ENCODE data around the gene PELI2.
A peak's percentile ranks its signal among the peaks of the same experiment; 100 is the strongest.

PELI2 gene

DNA sequence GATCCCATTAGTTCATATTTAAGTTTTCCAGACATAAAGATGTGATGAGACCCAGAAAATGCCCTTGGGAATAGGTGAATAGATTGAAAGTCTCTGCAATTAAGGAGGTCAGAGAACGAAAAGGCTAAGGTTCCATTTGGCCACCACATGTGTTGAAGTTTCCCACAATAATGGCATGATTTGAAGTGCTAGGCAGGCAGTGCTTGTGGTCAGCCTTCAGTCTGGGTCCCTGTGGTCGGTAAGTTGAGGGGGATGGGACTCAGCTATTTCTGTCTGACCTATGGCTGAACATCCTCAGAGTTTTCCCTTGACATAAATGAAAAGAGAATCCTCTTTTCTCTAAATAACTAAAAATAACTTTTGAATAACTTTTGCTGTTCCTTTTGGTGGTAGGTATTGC, 92.4 kb downstream of the PELI2 start:
- no peak for DNase-seq

GRCh38 chr14:56211084-56211483, 92.9 kb downstream of the PELI2 start:
- DNase-seq: peak in 1 of 3 experiments; percentile 14

DNA sequence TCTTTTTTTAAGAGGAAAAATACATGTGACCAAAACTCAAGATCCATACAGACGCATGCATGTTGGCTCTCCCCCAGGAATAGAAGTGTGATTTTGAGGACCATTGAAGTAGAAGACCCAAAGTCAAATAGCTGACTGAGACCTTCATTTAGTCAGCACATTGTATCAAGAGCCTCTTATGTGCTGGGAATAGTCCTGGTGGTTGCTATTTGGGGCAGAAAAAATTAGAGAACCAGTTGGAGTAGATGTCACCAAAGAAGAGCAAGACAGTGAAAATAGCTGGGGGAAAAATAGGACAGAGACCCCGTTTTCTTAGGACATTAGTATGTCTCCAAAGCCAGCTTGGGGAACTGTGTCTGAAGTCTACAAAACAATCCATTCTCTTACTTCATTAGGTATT, 93.6 kb downstream of the PELI2 start:
- no peak for DNase-seq

- peak in 1 of 3 experiments; percentile 20 for DNase-seq
Measured at GRCh38 chr14:56212521-56212920, 94.3 kb downstream of the PELI2 start.

DNA sequence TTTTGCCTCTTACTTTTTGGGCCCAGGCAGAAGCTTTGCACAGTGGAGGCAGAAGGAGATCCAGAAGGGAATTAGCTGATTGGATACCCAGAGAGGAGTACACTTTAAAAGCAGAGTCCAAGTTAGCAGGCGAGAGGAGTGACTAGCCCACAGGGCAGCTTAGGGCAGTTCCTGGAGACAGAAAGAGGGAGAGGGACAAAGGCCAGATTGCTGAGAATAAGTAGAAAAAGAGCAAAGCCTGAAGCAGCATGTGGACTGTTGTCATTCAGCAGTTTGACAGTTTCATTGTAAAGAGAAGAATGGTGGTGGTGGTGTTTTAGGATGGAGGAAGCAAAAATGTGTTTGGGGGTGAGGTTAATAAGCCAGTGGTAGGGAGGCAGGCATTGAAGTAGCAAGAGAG, 95.1 kb downstream of the PELI2 start:
- DNase-seq: no peak

DNA sequence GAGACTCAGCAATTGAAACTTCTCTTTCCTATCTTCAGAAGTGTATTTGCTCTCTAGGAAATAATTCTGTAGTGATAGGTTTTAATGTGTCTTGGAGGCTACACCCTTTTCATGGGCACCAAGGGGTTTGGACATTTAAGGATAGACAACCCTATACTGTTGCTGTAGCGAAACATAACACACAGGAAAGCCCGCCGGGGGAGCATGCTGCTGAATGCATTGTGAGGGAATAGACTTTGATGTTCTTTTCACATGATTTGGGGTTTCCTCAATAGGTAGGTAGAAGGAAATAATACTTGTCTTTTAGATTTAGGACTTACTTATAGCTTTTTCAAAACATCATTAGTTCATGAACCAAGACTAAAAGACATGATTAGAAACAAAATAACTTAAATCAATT, 97.0 kb downstream of the PELI2 start:
- DNase-seq: no peak

- DNase-seq: peak; percentile 28 to 78 (median 71)
Measured at GRCh38 chr14:56216626-56217379, 98.6 kb downstream of the PELI2 start.

DNA sequence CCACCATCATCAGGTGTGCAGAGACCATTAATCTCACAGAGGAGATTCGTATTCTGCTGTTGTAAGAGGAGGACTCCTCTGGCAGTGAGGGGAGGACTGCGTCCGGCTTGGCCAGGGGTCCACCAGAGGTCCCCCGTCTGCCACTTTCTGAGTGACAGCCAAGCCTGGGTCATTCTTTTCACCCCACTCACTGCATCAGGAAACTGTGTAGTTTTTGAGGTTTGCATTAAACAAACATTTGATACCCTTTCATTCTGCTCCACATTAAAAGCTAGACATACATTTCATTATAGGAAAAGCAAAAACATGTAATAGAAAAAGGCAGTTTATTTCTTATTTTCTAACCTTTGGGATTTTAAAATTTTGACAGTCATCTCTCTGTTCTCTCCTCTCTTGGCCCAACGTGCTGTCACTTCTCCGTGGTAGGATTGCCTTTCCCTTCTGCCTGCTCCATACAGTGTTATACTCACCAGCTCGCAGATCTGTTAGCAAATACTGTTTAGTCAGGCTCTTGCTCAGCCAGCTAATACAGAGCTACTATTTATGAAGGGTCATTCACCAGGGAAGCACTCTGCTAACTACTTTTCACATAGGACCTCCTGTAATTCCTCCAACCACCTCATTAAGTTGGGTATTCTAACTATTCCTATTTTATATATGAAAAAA, 99.3 kb downstream of the PELI2 start:
- DNase-seq: no peak

DNA sequence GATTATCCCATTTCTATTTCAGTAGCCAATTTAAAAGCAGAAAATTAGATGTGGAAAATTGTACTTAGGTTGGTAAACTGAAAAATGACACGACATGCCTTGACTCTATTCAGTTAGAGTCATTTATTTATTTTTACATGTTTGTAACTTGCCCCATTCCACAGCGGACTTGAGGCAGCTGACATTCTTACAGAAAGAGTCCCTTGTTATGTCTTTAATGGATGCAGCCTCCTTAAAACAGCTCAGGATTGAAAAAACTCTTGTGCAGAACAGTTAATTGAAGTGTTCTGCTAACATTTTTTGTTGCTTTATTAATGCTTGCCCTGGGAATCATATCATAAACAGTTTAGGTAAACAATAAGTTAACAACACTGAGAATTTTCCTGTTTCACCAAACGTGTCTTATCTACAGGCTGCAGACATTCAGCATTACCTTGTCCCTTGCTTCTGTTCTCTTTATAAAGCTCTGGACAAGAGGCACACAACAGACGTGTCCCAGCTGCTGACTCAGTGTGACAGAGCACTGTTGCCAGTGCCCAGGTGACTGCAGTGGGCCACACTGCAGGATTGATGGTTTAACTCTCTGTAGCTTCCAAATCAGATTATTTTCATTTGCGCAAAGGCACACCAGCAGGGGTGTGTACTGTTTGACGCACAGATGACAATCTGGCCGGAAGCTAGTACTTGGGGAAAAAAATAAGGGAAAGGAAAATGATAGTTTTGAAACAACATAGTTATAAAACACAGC, 101.6 kb downstream of the PELI2 start:
- DNase-seq: no peak

DNA sequence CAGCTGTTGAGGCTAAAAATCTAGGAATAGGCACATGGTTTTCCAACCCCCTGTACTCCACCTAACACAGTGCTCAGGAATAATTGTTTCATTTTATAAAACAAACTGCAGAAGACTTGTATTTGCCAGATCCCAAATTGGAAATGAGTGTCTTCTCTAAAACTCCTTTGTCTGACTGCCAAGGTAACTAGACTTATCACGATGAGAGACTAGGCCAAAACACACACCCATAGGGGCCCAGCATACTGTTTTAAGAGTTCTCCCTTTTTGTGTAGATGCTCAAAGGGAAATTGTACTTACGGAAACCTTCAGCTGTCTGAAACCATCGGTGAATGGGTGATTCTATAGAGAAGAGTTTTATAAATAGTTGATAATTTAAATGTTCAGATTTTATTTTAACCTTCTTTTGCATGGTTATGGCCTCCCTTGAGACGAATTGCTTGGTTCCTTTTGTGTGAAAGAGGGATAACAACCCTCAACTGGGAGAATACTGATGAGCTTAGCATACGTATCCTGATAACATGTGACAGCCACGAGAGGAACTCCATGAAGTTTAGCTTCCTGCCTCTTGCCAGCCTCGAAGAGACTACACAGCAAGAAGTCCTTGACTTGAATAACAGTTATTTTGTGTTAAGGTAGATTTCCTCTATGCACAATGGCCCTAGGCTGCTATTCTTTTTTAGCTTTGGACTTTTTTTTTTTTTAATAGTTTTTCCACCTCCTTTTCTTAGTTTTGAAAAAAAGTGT, 103.3 kb downstream of the PELI2 start:
- DNase-seq: no peak

DNA sequence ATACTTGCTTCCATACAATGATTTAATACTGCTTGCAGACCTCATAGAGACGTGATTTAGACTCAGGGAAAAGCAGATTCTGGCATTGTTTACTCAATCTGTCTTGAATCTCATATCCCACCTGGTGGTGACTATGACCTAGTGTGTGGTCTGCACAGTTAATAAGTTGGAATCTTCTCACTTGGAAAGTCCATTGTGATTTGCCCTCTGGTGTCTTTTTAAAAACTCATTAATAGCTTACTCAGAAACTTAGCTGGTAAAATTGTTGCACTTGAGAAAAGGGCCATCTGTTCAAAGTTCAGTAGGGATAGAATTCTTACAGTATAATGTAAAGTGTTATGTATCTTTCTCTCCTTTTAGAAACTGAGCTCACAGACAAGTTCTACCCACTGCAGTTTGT, 106.0 kb downstream of the PELI2 start:
- peak in 1 of 3 experiments; percentile 55 for DNase-seq

GRCh38 chr14:56224691-56225681, 106.8 kb downstream of the PELI2 start:
- peak in 2 of 3 experiments; percentile 26 to 54 for DNase-seq

DNA sequence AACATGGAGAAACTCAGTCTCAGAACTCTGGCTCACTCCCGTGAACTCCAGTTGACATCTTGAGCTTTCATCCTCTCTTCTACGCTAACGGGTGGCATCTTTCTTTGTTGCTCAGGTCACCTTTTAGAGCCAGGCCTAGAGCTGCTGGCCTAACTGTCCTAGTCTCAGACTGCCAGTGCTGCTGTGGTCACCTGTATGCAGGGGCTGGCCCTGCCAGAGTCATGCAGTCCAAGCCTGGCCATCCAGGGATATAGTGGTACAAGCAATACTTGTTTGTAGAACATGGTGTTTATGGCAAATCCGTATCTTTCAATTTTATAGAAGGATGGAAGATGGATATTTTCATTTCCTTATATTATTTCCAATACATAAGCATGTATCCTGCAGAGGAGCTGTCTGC, 117.2 kb downstream of the PELI2 start:
- no peak for DNase-seq

DNA sequence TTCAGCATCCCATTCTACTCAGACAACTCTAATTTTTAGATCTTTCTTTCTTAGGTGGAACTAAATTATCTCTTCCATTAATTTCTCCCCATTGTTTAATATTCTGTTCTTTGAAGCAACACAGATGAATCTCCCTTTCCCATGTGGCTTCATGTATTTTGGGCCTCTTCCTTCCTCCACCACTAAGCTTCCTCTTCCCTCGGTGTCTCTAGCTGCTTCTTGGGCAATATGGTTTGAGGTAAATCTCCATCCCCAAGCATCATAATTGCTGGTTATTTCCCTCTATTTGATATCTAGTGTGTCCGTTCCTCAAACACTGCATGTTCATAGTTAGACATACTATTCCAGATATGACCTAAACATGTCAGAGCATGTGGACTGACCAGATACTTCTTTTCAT, 119.2 kb downstream of the PELI2 start:
- no peak for DNase-seq

GRCh38 chr14:56241461-56241860, 123.2 kb downstream of the PELI2 start:
- no peak for DNase-seq

DNA sequence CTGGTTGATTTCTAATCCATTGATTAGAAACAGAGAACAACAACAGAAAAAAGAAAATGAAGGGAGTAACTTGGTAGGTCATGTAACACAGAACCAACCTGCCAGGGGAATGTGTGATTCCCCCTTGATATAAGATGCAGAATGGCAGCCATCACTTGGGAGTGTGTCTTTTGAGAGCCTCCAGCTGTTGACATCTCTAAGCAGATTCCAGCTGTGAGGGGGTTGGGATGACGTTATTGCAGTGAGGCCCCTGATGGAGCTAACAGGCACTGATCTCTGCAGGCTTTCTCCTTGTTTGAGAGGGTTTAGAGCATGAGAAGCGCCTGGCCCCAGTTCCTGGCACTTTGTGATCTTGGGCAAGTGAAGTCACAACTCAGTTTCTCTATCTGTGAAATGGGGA, 124.9 kb downstream of the PELI2 start:
- DNase-seq: no peak

DNA sequence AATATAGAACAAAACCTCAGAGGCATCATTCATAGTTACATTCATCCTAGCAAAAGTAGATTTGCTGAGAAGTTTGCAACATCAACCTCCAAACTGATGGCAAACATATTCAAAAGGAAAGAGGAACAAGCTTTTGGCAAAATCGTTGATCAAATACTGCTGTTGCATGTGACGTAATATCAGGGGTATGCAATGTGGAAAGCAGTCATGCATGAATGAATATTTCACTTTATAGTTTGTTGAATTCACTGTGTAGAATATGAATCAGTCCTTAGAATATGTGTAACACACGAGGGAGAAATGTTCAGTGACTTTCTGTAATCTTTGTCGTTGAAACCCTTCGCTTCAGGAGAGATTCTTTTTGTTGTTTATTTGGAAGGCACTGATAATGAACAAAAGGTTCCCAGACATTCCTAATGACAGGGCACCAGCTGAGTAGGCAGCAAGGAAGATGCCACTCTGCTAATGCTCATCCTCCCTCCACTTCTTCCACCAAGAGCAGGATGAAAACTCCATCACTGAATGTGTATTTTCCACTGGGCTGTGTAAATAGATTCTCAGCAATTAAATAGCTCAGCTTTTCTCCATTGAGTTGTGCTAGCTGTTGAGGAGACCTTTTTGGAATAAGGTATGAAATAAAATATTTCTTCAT, 126.1 kb downstream of the PELI2 start:
- no peak for DNase-seq

GRCh38 chr14:56247495-56248200, 129.4 kb downstream of the PELI2 start:
- DNase-seq: peak in 1 of 3 experiments; percentile 20

GRCh38 chr14:56248442-56248841, 130.2 kb downstream of the PELI2 start:
- DNase-seq: no peak

GRCh38 chr14:56261046-56261445, 142.8 kb downstream of the PELI2 start:
- DNase-seq: no peak

- no peak for DNase-seq
Measured at GRCh38 chr14:56262530-56262929, 144.3 kb downstream of the PELI2 start.
